ENCODE measurements around the gene ZNF410.

GRCh38 chr14:73943083-73943482, 56.4 kb downstream of the ZNF410 start:
- TF ChIP-seq CTCF (conservative IDR thresholded peaks at IDR 0.05; ENCODE audit: low read depth, low read length) (no peak), EZH2 (IDR thresholded peaks at IDR 0.05; ENCODE audit: low read length, unreplicated experiment) (no peak)

Data from PC-3 (cell line).